ENCODE measurements around the gene INAVA.

Gene INAVA

DNA sequence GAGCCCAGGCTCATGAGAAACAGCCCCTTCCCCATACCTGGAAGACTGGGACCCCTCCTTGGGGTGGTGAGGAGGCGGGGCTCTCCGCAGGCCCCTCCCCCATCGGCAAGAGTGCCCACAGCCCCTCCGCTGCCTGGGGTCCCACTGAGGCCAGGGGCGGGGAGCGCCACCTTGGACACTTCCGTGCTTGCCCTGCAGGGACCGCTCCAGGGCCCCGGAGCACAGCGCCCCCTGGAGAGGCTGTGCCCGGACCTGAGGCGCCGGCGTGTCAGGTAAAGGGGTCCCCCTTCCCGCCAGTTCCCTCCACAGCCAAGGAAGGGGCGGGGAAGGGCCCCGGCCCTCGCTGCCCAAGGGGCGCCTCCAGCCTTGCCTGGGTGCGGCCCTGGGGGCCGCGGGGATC, 21.5 kb downstream of the INAVA start:
- H2BK12ac ChIP-seq (ENCODE audit: low read length in 2 of 2) = no peak overlapping the region
- no peak overlapping the region for H3K4me2 ChIP-seq (ENCODE audit: low read length, poor library complexity, severe bottlenecking)
- no peak overlapping the region for H4K91ac ChIP-seq (ENCODE audit: low read length)
- no peak overlapping the region for H3K18ac ChIP-seq (ENCODE audit: low read depth in 1 of 2, low read length in 2 of 2)
- no peaks in the 10 kb centered on the region for H3K9me3 ChIP-seq (ENCODE audit: control insufficient read depth, low read length)
- no peak overlapping the region for H3K9ac ChIP-seq (ENCODE audit: low read length)
- H3K4ac ChIP-seq (ENCODE audit: low read depth in 1 of 2, low read length in 2 of 2) = no peak overlapping the region
- H3K27me3 ChIP-seq (ENCODE audit: control insufficient read depth in 1 of 2, insufficient read depth in 1 of 2, low read length in 2 of 2) = peaks cover 0 to 60% of the 10 kb centered on the region in 2 experiments
- no peak overlapping the region for H3K27ac ChIP-seq (ENCODE audit: low read length, poor library complexity, severe bottlenecking)
- peaks cover 1% of the 10 kb centered on the region for H3K79me1 ChIP-seq (replicated peaks; ENCODE audit: low read length, poor library complexity, severe bottlenecking)
- H3K4me3 ChIP-seq (ENCODE audit: insufficient read depth in 1 of 2, low read depth in 1 of 2, low read length in 2 of 2) = no peak overlapping the region
- no peak overlapping the region for H3K23ac ChIP-seq (ENCODE audit: low read length in 2 of 2)
- DNase-seq = no peak
- no peak overlapping the region for H2AK5ac ChIP-seq (ENCODE audit: low read length, severe bottlenecking)
- H3K4me1 ChIP-seq (ENCODE audit: control insufficient read depth, insufficient read depth, low read depth, low read length) = no peaks in the 10 kb centered on the region
- H3K36me3 ChIP-seq (ENCODE audit: control insufficient read depth in 1 of 2, insufficient read depth in 2 of 2, low read depth in 1 of 2, low read length in 2 of 2) = peaks cover 0 to 30% of the 10 kb centered on the region in 2 experiments
- no peak overlapping the region for H2BK120ac ChIP-seq (ENCODE audit: low read depth, low read length)
- H2BK5ac ChIP-seq (ENCODE audit: low read depth, low read length, poor library complexity, severe bottlenecking) = no peak overlapping the region
- H3K14ac ChIP-seq (ENCODE audit: low read length in 2 of 2) = no peak overlapping the region
- WGBS = 52% methylated on average over 22 of the region's 22 CpGs
- H4K8ac ChIP-seq (ENCODE audit: low read length) = no peak overlapping the region
- H2AFZ ChIP-seq (ENCODE audit: low read depth, low read length) = no peak overlapping the region
- H2BK15ac ChIP-seq (ENCODE audit: low read depth, poor library complexity, severe bottlenecking) = no peak overlapping the region

DNA sequence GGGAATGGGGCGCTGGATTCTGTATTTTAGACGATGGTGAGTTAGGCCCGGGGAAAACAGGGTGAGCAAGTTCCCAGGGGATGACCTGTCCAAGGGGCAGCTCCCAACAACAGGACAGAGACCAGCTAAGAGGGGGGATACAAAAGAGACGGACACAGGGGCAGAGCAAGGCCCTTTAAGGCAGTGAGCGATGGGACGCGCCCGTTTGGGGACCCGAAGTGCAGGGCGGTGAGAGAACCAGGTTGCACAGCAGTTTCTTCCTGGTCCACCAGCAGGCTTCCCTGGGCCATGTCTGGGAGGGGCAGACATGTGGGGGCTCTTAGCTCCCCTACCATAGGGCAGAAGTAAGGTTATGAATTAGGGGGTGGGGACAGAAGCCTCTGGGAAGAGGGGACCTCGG, 22.0 kb downstream of the INAVA start:
- Histone ChIP-seq H3K79me1 (replicated peaks; ENCODE audit: low read length, poor library complexity, severe bottlenecking) (peaks cover 1% of the 10 kb centered on the region), H4K8ac (ENCODE audit: low read length) (no peak overlapping the region), H2AFZ (ENCODE audit: low read depth, low read length) (no peak overlapping the region), H2BK15ac (ENCODE audit: low read depth, poor library complexity, severe bottlenecking) (no peak overlapping the region), H3K27me3 (ENCODE audit: control insufficient read depth in 1 of 2, insufficient read depth in 1 of 2, low read length in 2 of 2) (peaks cover 0 to 65% of the 10 kb centered on the region in 2 experiments), H3K27ac (ENCODE audit: low read length, poor library complexity, severe bottlenecking) (no peak overlapping the region), H3K9me3 (ENCODE audit: control insufficient read depth, low read length) (no peaks in the 10 kb centered on the region), H3K36me3 (ENCODE audit: control insufficient read depth in 1 of 2, insufficient read depth in 2 of 2, low read depth in 1 of 2, low read length in 2 of 2) (peaks cover 0 to 25% of the 10 kb centered on the region in 2 experiments), H2BK120ac (ENCODE audit: low read depth, low read length) (no peak overlapping the region), H3K14ac (ENCODE audit: low read length in 2 of 2) (no peak overlapping the region), H2BK12ac (ENCODE audit: low read length in 2 of 2) (no peak overlapping the region), H3K4ac (ENCODE audit: low read depth in 1 of 2, low read length in 2 of 2) (no peak overlapping the region), H4K91ac (ENCODE audit: low read length) (no peak overlapping the region), H3K4me2 (ENCODE audit: low read length, poor library complexity, severe bottlenecking) (no peak overlapping the region), H3K18ac (ENCODE audit: low read depth in 1 of 2, low read length in 2 of 2) (no peak overlapping the region), H3K23ac (ENCODE audit: low read length in 2 of 2) (no peak overlapping the region), H3K4me3 (ENCODE audit: insufficient read depth in 1 of 2, low read depth in 1 of 2, low read length in 2 of 2) (no peak overlapping the region), H2AK5ac (ENCODE audit: low read length, severe bottlenecking) (no peak overlapping the region), H3K9ac (ENCODE audit: low read length) (no peak overlapping the region), H3K4me1 (ENCODE audit: control insufficient read depth, insufficient read depth, low read depth, low read length) (no peaks in the 10 kb centered on the region), H2BK5ac (ENCODE audit: low read depth, low read length, poor library complexity, severe bottlenecking) (no peak overlapping the region)
- WGBS = 81% methylated on average over 11 of the region's 11 CpGs
- DNase-seq = no peak

- H4K91ac ChIP-seq (ENCODE audit: low read length) = no peak overlapping the region
- no peak overlapping the region for H3K9ac ChIP-seq (ENCODE audit: low read length)
- H3K23ac ChIP-seq (ENCODE audit: low read length in 2 of 2) = no peak overlapping the region
- H3K18ac ChIP-seq (ENCODE audit: low read depth in 1 of 2, low read length in 2 of 2) = no peak overlapping the region
- WGBS = 95% methylated on average over 6 of the region's 7 CpGs
- H3K14ac ChIP-seq (ENCODE audit: low read length in 2 of 2) = no peak overlapping the region
- no peak overlapping the region for H2AK5ac ChIP-seq (ENCODE audit: low read length, severe bottlenecking)
- H2BK15ac ChIP-seq (ENCODE audit: low read depth, poor library complexity, severe bottlenecking) = no peak overlapping the region
- no peaks in the 10 kb centered on the region for H3K4me1 ChIP-seq (ENCODE audit: control insufficient read depth, insufficient read depth, low read depth, low read length)
- no peak overlapping the region for H4K8ac ChIP-seq (ENCODE audit: low read length)
- H3K4me3 ChIP-seq (ENCODE audit: insufficient read depth in 1 of 2, low read depth in 1 of 2, low read length in 2 of 2) = no peak overlapping the region
- no peak overlapping the region for H3K4me2 ChIP-seq (ENCODE audit: low read length, poor library complexity, severe bottlenecking)
- peaks cover 0 to 18% of the 10 kb centered on the region in 2 experiments for H3K36me3 ChIP-seq (ENCODE audit: control insufficient read depth in 1 of 2, insufficient read depth in 2 of 2, low read depth in 1 of 2, low read length in 2 of 2)
- no peak overlapping the region for H3K27ac ChIP-seq (ENCODE audit: low read length, poor library complexity, severe bottlenecking)
- H2BK120ac ChIP-seq (ENCODE audit: low read depth, low read length) = no peak overlapping the region
- DNase-seq = no peak
- peaks cover 1% of the 10 kb centered on the region for H3K79me1 ChIP-seq (replicated peaks; ENCODE audit: low read length, poor library complexity, severe bottlenecking)
- no peak overlapping the region for H2AFZ ChIP-seq (ENCODE audit: low read depth, low read length)
- no peak overlapping the region for H3K4ac ChIP-seq (ENCODE audit: low read depth in 1 of 2, low read length in 2 of 2)
- H2BK5ac ChIP-seq (ENCODE audit: low read depth, low read length, poor library complexity, severe bottlenecking) = no peak overlapping the region
- no peaks in the 10 kb centered on the region for H3K9me3 ChIP-seq (ENCODE audit: control insufficient read depth, low read length)
- no peak overlapping the region for H2BK12ac ChIP-seq (ENCODE audit: low read length in 2 of 2)
- peaks cover 0 to 66% of the 10 kb centered on the region in 2 experiments for H3K27me3 ChIP-seq (ENCODE audit: control insufficient read depth in 1 of 2, insufficient read depth in 1 of 2, low read length in 2 of 2)
Measured at GRCh38 chr1:200917291-200917817, 22.7 kb downstream of the INAVA start.

DNA sequence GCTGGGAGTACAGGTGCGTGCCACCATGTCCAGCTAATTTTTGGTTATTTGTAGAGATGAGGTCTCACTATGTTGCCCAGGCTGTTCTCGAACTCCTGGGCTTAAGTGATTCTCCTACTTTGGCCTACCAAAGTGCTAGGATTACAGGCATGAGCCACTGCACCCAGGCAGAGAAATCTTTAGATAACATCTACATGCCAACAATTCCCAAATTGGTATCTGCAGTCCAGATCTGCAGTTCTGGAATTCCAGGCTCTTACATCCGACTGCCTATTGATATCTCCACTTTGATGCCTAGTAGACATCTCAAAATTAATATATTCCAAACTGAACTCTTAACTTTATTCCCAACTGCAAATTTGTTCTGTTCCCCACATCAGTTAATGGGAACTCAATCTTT, 23.3 kb downstream of the INAVA start:
- Histone ChIP-seq H2BK12ac (ENCODE audit: low read length in 2 of 2) (no peak overlapping the region), H3K14ac (ENCODE audit: low read length in 2 of 2) (no peak overlapping the region), H3K4me2 (ENCODE audit: low read length, poor library complexity, severe bottlenecking) (no peak overlapping the region), H3K4me3 (ENCODE audit: insufficient read depth in 1 of 2, low read depth in 1 of 2, low read length in 2 of 2) (no peak overlapping the region), H3K27me3 (ENCODE audit: control insufficient read depth in 1 of 2, insufficient read depth in 1 of 2, low read length in 2 of 2) (peaks cover 0 to 63% of the 10 kb centered on the region in 2 experiments), H2BK5ac (ENCODE audit: low read depth, low read length, poor library complexity, severe bottlenecking) (no peak overlapping the region), H3K9ac (ENCODE audit: low read length) (no peak overlapping the region), H3K23ac (ENCODE audit: low read length in 2 of 2) (no peak overlapping the region), H3K9me3 (ENCODE audit: control insufficient read depth, low read length) (no peaks in the 10 kb centered on the region), H4K8ac (ENCODE audit: low read length) (no peak overlapping the region), H3K36me3 (ENCODE audit: control insufficient read depth in 1 of 2, insufficient read depth in 2 of 2, low read depth in 1 of 2, low read length in 2 of 2) (peaks cover 0 to 11% of the 10 kb centered on the region in 2 experiments), H3K4me1 (ENCODE audit: control insufficient read depth, insufficient read depth, low read depth, low read length) (no peaks in the 10 kb centered on the region), H2BK120ac (ENCODE audit: low read depth, low read length) (no peak overlapping the region), H3K79me1 (replicated peaks; ENCODE audit: low read length, poor library complexity, severe bottlenecking) (no peaks in the 10 kb centered on the region), H2BK15ac (ENCODE audit: low read depth, poor library complexity, severe bottlenecking) (no peak overlapping the region), H2AK5ac (ENCODE audit: low read length, severe bottlenecking) (no peak overlapping the region), H3K18ac (ENCODE audit: low read depth in 1 of 2, low read length in 2 of 2) (no peak overlapping the region), H4K91ac (ENCODE audit: low read length) (no peak overlapping the region), H3K4ac (ENCODE audit: low read depth in 1 of 2, low read length in 2 of 2) (no peak overlapping the region), H3K27ac (ENCODE audit: low read length, poor library complexity, severe bottlenecking) (no peak overlapping the region), H2AFZ (ENCODE audit: low read depth, low read length) (no peak overlapping the region)
- WGBS = 77% methylated on average over 2 of the region's 3 CpGs
- no peak for DNase-seq
